Tibial nerve (tissue), 4 donors: ENCODE data around the gene MARCOL. TPM values are rescaled to one million over a fixed set of nuclear protein-coding genes. Genes with fewer than 3 reads are reported as not detected.

Source experiments
- DNase-seq, 2 donors: peaks; one replicate each; pipeline ENCODE4 v3.0.0-alpha.2; 2019; ENCODE audit warnings: low spot score in 2 of 2
- H3K27ac ChIP-seq, 4 donors: fragments of 200-600 bp; sonication (generic) in 3 of 4; one replicate each; pipeline ENCODE4 v1.5.1; 2017 to 2019; ENCODE audit warnings: mild to moderate bottlenecking in 1 of 4
- H3K27me3 ChIP-seq, 2 donors: fragments of 200-600 bp; sonication (generic) in 1 of 2; one replicate each; pipeline versions ENCODE4 v1.5.1 to v1.6.0; 2017 to 2019
- H3K36me3 ChIP-seq, 3 donors: fragments of 200-600 bp; sonication (generic); one replicate each; pipeline ENCODE4 v1.5.1; 2018 to 2019
- H3K4me1 ChIP-seq, 4 donors: fragments of 200-600 bp; sonication (generic) in 3 of 4; one replicate each; pipeline ENCODE4 v1.5.1; 2017 to 2019
- H3K4me3 ChIP-seq, 4 donors: fragments of 200-600 bp; sonication (generic) in 3 of 4; one replicate each; pipeline ENCODE4 v1.5.1; 2017 to 2019; ENCODE audit warnings: mild to moderate bottlenecking in 1 of 4, moderate library complexity in 1 of 4
- H3K9me3 ChIP-seq, 4 donors: fragments of 200-600 bp; sonication (generic) in 3 of 4; one replicate each; pipeline ENCODE4 v1.5.1; 2017 to 2019
- EP300 ChIP-seq, 2 donors: sonication (generic); formaldehyde crosslinking; IDR thresholded peaks; one replicate each; pipeline ENCODE4 v1.6.1; 2017; ENCODE audit warnings: antibody characterized with exemption in 2 of 2, mild to moderate bottlenecking in 1 of 2
- POLR2A ChIP-seq, 2 donors: fragments of 450-650 bp; IDR thresholded peaks; one replicate each; pipeline ENCODE4 v1.6.1; 2017; ENCODE audit warnings: antibody characterized with exemption in 2 of 2, mild to moderate bottlenecking in 2 of 2, moderate library complexity in 2 of 2
- WGBS, 2 donors: methylation state at CpG; one replicate each; pipeline ENCODE4 v1.1.5; 2018; 5-methylcytosine and 5-hydroxymethylcytosine counted together
- total RNA-seq, 4 donors: library from RNA; depleted of rRNA; stranded (reverse); fragments of >200 nt; gene quantifications; one replicate each; pipeline ENCODE4 v1.1.0, GENCODE V29; 2016
- TF ChIP-seq, protein P1 (sequence below), 5 experiments: fragments of 200-600 bp in 3 of 5; fragments of 450-650 bp in 2 of 5; sonication (generic) in 3 of 5; IDR thresholded peaks; one replicate each; pipeline ENCODE4 v1.5.1; 2016 to 2019; ENCODE audit warnings: antibody characterized with exemption in 5 of 5, mild to moderate bottlenecking in 3 of 5, moderate library complexity in 2 of 5

MARCOL gene
- total RNA-seq, 4 donors from 2014 or later, result not detected

GRCh38 chr5:148230240-148230639 is 8.1 kb upstream of the MARCOL start:
- no peaks in the 10 kb centered on the region for H3K36me3 ChIP-seq
- H3K27me3 ChIP-seq, result no peaks in the 10 kb centered on the region
- no peak overlapping the region for H3K4me3 ChIP-seq
- no peaks in the 10 kb centered on the region for H3K9me3 ChIP-seq
- WGBS, 2 donors, result 95% methylated on average over 7 of the region's 7 CpGs
- TF ChIP-seq, protein P1, sequence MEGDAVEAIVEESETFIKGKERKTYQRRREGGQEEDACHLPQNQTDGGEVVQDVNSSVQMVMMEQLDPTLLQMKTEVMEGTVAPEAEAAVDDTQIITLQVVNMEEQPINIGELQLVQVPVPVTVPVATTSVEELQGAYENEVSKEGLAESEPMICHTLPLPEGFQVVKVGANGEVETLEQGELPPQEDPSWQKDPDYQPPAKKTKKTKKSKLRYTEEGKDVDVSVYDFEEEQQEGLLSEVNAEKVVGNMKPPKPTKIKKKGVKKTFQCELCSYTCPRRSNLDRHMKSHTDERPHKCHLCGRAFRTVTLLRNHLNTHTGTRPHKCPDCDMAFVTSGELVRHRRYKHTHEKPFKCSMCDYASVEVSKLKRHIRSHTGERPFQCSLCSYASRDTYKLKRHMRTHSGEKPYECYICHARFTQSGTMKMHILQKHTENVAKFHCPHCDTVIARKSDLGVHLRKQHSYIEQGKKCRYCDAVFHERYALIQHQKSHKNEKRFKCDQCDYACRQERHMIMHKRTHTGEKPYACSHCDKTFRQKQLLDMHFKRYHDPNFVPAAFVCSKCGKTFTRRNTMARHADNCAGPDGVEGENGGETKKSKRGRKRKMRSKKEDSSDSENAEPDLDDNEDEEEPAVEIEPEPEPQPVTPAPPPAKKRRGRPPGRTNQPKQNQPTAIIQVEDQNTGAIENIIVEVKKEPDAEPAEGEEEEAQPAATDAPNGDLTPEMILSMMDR (IDR thresholded peaks at IDR 0.05), result no peak
- no peak for TF ChIP-seq POLR2A (IDR thresholded peaks at IDR 0.05)
- TF ChIP-seq EP300 (IDR thresholded peaks at IDR 0.05), result no peak
- no peaks in the 10 kb centered on the region for H3K4me1 ChIP-seq
- no peak for DNase-seq
- no peak overlapping the region for H3K27ac ChIP-seq

DNA sequence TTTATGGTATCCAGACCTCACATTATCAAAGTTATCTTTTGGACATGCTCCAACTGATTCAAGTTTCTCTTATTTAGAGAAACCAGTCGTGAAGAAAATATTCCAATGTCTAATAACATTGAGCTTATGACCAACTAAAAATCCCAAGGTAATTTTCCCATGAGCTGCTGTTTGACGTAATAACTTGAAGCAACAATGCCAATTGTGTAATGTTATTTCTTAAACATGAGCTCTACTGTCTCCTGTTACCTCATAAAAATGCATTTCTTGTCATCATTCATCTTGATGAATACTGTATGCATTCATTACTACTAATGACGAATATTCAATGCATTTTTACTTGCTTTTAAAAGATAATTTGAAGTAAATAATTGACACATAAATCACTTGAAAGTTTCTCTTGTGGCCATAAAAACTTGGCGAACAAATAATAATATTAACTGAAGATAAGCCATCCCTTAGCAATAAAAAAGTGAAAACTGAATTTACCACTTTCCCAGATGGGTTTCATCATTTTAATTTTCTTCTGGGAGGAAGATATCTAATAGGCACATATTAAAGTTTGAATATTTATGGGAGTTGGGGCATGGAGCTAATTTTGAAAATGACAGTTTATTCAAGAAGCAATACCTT is 424 bp upstream of the MARCOL start:
- TF ChIP-seq EP300 (IDR thresholded peaks at IDR 0.05), result no peak
- TF ChIP-seq, protein P1 (IDR thresholded peaks at IDR 0.05), result no peak
- no peak for TF ChIP-seq POLR2A (IDR thresholded peaks at IDR 0.05)
- Histone ChIP-seq H3K9me3 (peaks cover 0 to 2% (median 0%) of the 10 kb centered on the region in 4 donors), H3K27ac (no peak overlapping the region), H3K27me3 (no peaks in the 10 kb centered on the region), H3K36me3 (no peaks in the 10 kb centered on the region), H3K4me1 (no peaks in the 10 kb centered on the region), H3K4me3 (no peak overlapping the region)
- no peak for DNase-seq
- 55% methylated on average over 4 of the region's 4 CpGs for WGBS, 2 donors

DNA sequence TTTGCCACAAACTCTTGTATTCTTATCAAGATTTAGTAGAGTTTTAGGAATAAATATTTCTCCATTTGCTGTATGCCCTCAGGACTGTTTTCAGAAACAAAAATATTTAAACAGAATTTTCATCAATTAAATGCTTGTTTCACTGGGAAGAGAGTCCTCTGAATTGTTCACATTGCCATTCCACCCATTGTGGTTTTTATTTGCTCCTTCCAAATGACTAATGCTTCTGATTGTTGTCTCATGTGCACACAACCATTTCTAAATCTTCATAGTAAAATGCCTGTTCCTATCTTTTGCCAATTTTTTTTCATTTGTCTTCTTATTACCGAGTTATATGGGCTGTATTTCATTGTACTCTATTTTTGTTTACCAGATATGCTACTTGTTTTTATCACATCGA is 10.6 kb downstream of the MARCOL start:
- Histone ChIP-seq H3K36me3 (no peaks in the 10 kb centered on the region), H3K27ac (no peak overlapping the region), H3K4me3 (no peak overlapping the region), H3K27me3 (no peaks in the 10 kb centered on the region), H3K9me3 (peaks cover 0 to 26% (median 7%) of the 10 kb centered on the region in 4 donors), H3K4me1 (no peaks in the 10 kb centered on the region)
- WGBS, 2 donors, result 80 to 89% methylated on average over 2 of the region's 2 CpGs
- DNase-seq, result no peak
- no peak for TF ChIP-seq EP300 (IDR thresholded peaks at IDR 0.05)
- TF ChIP-seq, protein P1 (IDR thresholded peaks at IDR 0.05), result no peak
- no peak for TF ChIP-seq POLR2A (IDR thresholded peaks at IDR 0.05)

GRCh38 chr5:148255456-148255855 is 17.1 kb downstream of the MARCOL start:
- Histone ChIP-seq H3K36me3 (no peaks in the 10 kb centered on the region), H3K4me3 (no peak overlapping the region), H3K4me1 (no peaks in the 10 kb centered on the region), H3K27ac (no peak overlapping the region), H3K27me3 (no peaks in the 10 kb centered on the region), H3K9me3 (peaks cover 0 to 60% (median 15%) of the 10 kb centered on the region in 4 donors)
- DNase-seq, result no peak
- TF ChIP-seq POLR2A (IDR thresholded peaks at IDR 0.05) (no peak), EP300 (IDR thresholded peaks at IDR 0.05) (no peak)
- TF ChIP-seq, protein P1 (IDR thresholded peaks at IDR 0.05), result no peak

DNA sequence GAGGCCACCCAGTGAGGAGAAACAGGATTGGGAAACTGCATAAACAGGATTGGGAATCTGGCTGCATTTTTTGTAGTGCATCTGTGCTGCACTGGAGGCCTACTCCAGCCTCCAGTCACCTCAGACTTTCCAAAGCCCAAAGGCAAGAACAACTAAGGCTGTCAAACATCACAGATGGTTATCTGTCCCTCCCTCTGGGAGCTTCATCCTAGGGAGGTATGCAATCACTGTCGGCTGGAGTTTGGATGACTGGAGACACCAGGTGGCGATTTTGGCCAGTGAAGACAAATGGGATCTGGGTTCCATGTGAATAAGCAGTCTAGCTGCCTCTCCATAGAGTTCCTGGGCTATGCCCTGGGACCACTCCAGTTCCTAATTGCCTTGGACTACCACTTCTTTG is 21.0 kb downstream of the MARCOL start:
- TF ChIP-seq EP300 (IDR thresholded peaks at IDR 0.05), result no peak
- TF ChIP-seq, protein P1 (IDR thresholded peaks at IDR 0.05), result no peak
- TF ChIP-seq POLR2A (IDR thresholded peaks at IDR 0.05), result no peak
- no peaks in the 10 kb centered on the region for H3K27me3 ChIP-seq
- no peaks in the 10 kb centered on the region for H3K4me1 ChIP-seq
- H3K27ac ChIP-seq, result no peak overlapping the region
- peaks cover 0 to 47% (median 13%) of the 10 kb centered on the region in 4 donors for H3K9me3 ChIP-seq
- no peak for DNase-seq
- H3K4me3 ChIP-seq, result no peak overlapping the region
- 67 to 87% methylated on average over 1 to 2 of the region's 2 CpGs for WGBS, 2 donors
- no peaks in the 10 kb centered on the region for H3K36me3 ChIP-seq
